GM12878 (cell line): ENCODE data around the gene GARIN3. TPM values are rescaled to one million over a fixed set of nuclear protein-coding genes. Genes with fewer than 3 reads are reported as not detected.

Source experiments
- ATAC-seq: fragments of 200-7000 bp; cut with Tn5 transposase; 3 replicates; pipeline ENCODE4 v1.9.1; 2020; ENCODE audit warnings: mild to moderate bottlenecking, moderate library complexity
- BruUV-seq: library from RNA; stranded (reverse); fragments of 400-500 nt; replicated peaks from 2 replicates; lab custom pipeline; 2021; lab: Mats Ljungman, UMichigan
- CTCF ChIA-PET: fragments of 300-600 bp; sonication (Branson Sonifier 250); formaldehyde crosslinking; extraction: SDS; loops from one replicate; lab custom pipeline; 2021; ENCODE audit warnings: inconsistent platforms; lab: Yijun Ruan, JAX
- POLR2A ChIA-PET: fragments of 350-600 bp; formaldehyde crosslinking; extraction: SDS; loops from one replicate; lab custom pipeline; 2021; ENCODE audit warnings: inconsistent platforms; lab: Charles Lee
- RAD21 ChIA-PET: fragments of 300-600 bp; sonication (Branson Sonifier 250); formaldehyde crosslinking; loops from one replicate; lab custom pipeline; 2023; ENCODE audit warnings: antibody characterized with exemption; ENCODE audit not compliant: unreplicated experiment; lab: Charles Lee
- SMC1A ChIA-PET: fragments of 300-600 bp; sonication (Branson Sonifier 250); formaldehyde crosslinking; loops from one replicate; lab custom pipeline; 2023; ENCODE audit not compliant: unreplicated experiment, uncharacterized antibody; lab: Charles Lee
- DNase-seq: peaks from one replicate; pipeline ENCODE4 v3.0.0-alpha.2; 2011; ENCODE audit warnings: low read depth, low spot score
- FAIRE-seq: peaks from 3 replicates; lab custom pipeline; 2011; peaks lifted over from hg19 to GRCh38; lab: Jason Lieb, UNC
- H2AFZ ChIP-seq: 2 replicates; pipeline ENCODE4 v1.6.0; 2011; ENCODE audit warnings: low read depth, low read length, control low read depth; ENCODE audit not compliant: control insufficient read depth
- H3K27ac ChIP-seq: 2 replicates; pipeline ENCODE4 v1.5.1; 2011; ENCODE audit warnings: control low read depth; ENCODE audit not compliant: control insufficient read depth, insufficient read depth
- H3K27me3 ChIP-seq, 2 experiments: replicated peaks in 1 of 2; 2 replicates each; pipeline versions ENCODE4 v1.6.0 to v1.6.1; 2011; ENCODE audit warnings: low read length in 1 of 2; ENCODE audit not compliant: control insufficient read depth in 2 of 2, insufficient read depth in 2 of 2
- H3K36me3 ChIP-seq, 2 experiments: 2 replicates each; pipeline ENCODE4 v1.5.1; 2011; ENCODE audit warnings: low read length in 1 of 2; ENCODE audit not compliant: control insufficient read depth in 2 of 2, insufficient read depth in 2 of 2
- H3K4me1 ChIP-seq: 2 replicates; pipeline ENCODE4 v1.6.1; 2011; ENCODE audit warnings: mild to moderate bottlenecking, low read length, moderate library complexity, mixed read lengths; ENCODE audit not compliant: control insufficient read depth, insufficient read depth
- H3K4me2 ChIP-seq: 2 replicates; pipeline ENCODE4 v1.6.0; 2011; ENCODE audit warnings: control low read depth; ENCODE audit not compliant: control insufficient read depth, insufficient read depth
- H3K4me3 ChIP-seq: fragments of 200-600 bp; sonication (generic); 2 replicates; pipeline ENCODE4 v1.5.1; 2016
- H3K79me2 ChIP-seq: 2 replicates; pipeline ENCODE4 v1.6.0; 2011; ENCODE audit warnings: low read length; ENCODE audit not compliant: control insufficient read depth, insufficient read depth
- H3K9ac ChIP-seq: 2 replicates; pipeline ENCODE4 v1.8.0; 2011; ENCODE audit warnings: low read length, control low read depth, mixed read lengths; ENCODE audit not compliant: control insufficient read depth, insufficient read depth
- H3K9me3 ChIP-seq: replicated peaks from 3 replicates; pipeline ENCODE4 v1.5.1; 2011; ENCODE audit warnings: mild to moderate bottlenecking, low read length; ENCODE audit not compliant: control insufficient read depth, insufficient read depth
- H4K20me1 ChIP-seq: 2 replicates; pipeline ENCODE4 v1.6.0; 2011; ENCODE audit not compliant: control insufficient read depth, insufficient read depth
- GATAD2B ChIP-seq: fragments of 450-650 bp; conservative IDR thresholded peaks from 2 replicates; pipeline ENCODE4 v1.6.1; 2017; ENCODE audit warnings: low read depth, mild to moderate bottlenecking, moderate library complexity
- LARP7 ChIP-seq: fragments of 450-650 bp; IDR thresholded peaks from 2 replicates; pipeline ENCODE4 v1.6.1; 2017; ENCODE audit warnings: mild to moderate bottlenecking
- NFXL1 ChIP-seq: fragments of 450-650 bp; IDR thresholded peaks from 2 replicates; pipeline ENCODE4 v1.6.1; 2017; ENCODE audit warnings: antibody characterized with exemption, mild to moderate bottlenecking, borderline replicate concordance
- SIX5 ChIP-seq: IDR thresholded peaks from 2 replicates; pipeline ENCODE4 v1.6.1; 2011; ENCODE audit warnings: mild to moderate bottlenecking, low read depth, low read length, moderate library complexity; ENCODE audit not compliant: severe bottlenecking
- TAF1 ChIP-seq: IDR thresholded peaks from 2 replicates; pipeline ENCODE4 v1.6.1; 2011; ENCODE audit warnings: mild to moderate bottlenecking, low read depth, low read length, borderline replicate concordance
- TCF12 ChIP-seq: IDR thresholded peaks from 2 replicates; pipeline ENCODE4 v1.6.1; 2011; ENCODE audit warnings: low read depth, mild to moderate bottlenecking, low read length
- USF1 ChIP-seq: IDR thresholded peaks from 2 replicates; pipeline ENCODE4 v1.6.1; 2011; ENCODE audit warnings: borderline replicate concordance, low read depth, mild to moderate bottlenecking, moderate library complexity, mixed read lengths, low read length; ENCODE audit not compliant: insufficient read depth; ENCODE audit errors: extremely low read length
- WGBS: methylation state at CpG from one replicate; pipeline ENCODE4 v1.1.6; 2016; ENCODE audit warnings: low lambda C conversion rate; ENCODE audit not compliant: insufficient replicate concordance, insufficient coverage; ENCODE audit errors: missing lambda C conversion rate; 5-methylcytosine and 5-hydroxymethylcytosine counted together
- in situ Hi-C: fragments of 300-500 bp; cut with MboI; formaldehyde crosslinking; loops from 9 replicates; pipeline ENCODE4 v1.14.3; 2018; ENCODE audit warnings: mixed read lengths
- intact Hi-C: fragments of 100-400 bp; cut with micrococcal nuclease; formaldehyde crosslinking; loops from one replicate; pipeline ENCODE4 v1.14.2; 2022; ENCODE audit not compliant: unreplicated experiment
- polyA plus RNA-seq, 11 experiments: library from polyadenylated mRNA; depleted of rRNA in 4 of 11; unstranded in 6 of 11; stranded (reverse) in 5 of 11; fragments of >200 nt; fragmentation: Nextera tagmentation in 4 of 11; fragmentation: Illumina TruSeq in 1 of 11; extraction: Ambion mirVana in 4 of 11; extraction: Trizol in 1 of 11; gene quantifications; 1 replicate in 1 of 11; 2 replicates in 10 of 11; pipeline versions ENCODE4 v1.2.1 to v1.2.3, GENCODE V29; 2011 to 2016; ENCODE audit warnings: inconsistent platforms in 2 of 11, missing spikeins in 2 of 11, low read depth in 1 of 11
- total RNA-seq, 4 experiments: library from RNA; depleted of rRNA in 3 of 4; stranded (reverse); fragments of >200 nt in 3 of 4; fragmentation: Illumina TruSeq in 1 of 4; extraction: Trizol in 1 of 4; gene quantifications; 2 replicates each; pipeline versions ENCODE4 v1.2.1 to v1.2.3, GENCODE V29; 2013 to 2021
- TF ChIP-seq, protein P1 (sequence below): fragments of 450-650 bp; conservative IDR thresholded peaks from 2 replicates; pipeline ENCODE4 v1.6.1; 2017; ENCODE audit warnings: mild to moderate bottlenecking, moderate library complexity

GARIN3 gene
- total and polyA plus RNA-seq, 10 of the 15 experiments (the other 5 are each of a cell fraction or from before 2014, with no cell fraction given) = 0.15 TPM; not detected in 9

DNA sequence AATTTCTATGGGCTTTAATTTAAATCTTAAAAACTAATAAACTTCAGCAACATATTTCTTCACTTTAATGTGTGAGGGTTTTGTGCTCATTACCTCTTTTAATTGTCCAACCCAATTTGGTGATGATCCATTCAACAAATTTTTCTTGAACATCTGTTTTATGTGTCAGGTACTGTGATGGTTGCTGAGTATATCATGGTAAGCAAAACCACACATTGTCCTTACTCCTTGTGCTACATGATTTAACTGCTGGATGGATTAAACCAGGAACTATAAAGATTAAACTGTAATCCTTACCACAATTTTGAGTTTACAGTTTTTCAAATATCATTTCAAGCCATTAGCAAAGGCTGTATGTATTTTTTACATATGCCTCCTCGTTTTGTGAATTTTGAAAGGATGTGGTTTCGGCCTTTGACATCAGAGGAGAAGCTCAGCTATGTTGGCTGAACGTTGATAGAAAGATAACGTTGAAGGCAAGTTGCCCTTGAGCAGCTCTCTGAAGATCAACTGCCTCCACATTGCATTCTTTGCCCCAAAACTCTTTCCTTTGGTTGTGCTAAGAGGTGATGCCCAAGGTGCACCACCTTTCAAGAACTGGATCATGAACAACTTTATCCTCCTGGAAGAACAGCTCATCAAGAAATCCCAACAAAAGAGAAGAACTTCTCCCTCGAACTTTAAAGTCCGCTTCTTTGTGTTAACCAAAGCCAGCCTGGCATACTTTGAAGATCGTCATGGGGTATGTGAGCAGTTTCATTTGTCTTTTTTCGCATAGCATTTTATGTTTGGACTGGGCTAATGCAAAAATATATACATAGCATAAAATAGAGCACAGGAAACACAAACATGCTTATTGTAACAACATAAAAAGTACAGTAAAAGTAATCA lies 14.6 kb upstream of the GARIN3 start, which contains the start of gene ITK:
ITK (plus strand) TSS at position 467 of the 891 bp plus-strand sequence; CDS start at position 605, 138 bp downstream.
- no peaks in the 10 kb centered on the region for H3K27me3 ChIP-seq
- SMC1A ChIA-PET = interaction anchor here (1.2 to 1.8 kb wide), 6 partner anchors 9 to 73 kb away, joined by 3 to 5 read pairs (median 3); no protein-coding TSS in a partner anchor
- H3K27ac ChIP-seq = no peak within 1 kb of the TSS
- POLR2A ChIA-PET = no interaction called here
- no peak within 1 kb of the TSS for H3K4me3 ChIP-seq
- 57% methylated on average over 8 of the region's 8 CpGs for WGBS
- in situ Hi-C loops (no loop called here), intact Hi-C loops (no loop called here)
- no peak for ATAC-seq
- TF ChIP-seq, protein P1, sequence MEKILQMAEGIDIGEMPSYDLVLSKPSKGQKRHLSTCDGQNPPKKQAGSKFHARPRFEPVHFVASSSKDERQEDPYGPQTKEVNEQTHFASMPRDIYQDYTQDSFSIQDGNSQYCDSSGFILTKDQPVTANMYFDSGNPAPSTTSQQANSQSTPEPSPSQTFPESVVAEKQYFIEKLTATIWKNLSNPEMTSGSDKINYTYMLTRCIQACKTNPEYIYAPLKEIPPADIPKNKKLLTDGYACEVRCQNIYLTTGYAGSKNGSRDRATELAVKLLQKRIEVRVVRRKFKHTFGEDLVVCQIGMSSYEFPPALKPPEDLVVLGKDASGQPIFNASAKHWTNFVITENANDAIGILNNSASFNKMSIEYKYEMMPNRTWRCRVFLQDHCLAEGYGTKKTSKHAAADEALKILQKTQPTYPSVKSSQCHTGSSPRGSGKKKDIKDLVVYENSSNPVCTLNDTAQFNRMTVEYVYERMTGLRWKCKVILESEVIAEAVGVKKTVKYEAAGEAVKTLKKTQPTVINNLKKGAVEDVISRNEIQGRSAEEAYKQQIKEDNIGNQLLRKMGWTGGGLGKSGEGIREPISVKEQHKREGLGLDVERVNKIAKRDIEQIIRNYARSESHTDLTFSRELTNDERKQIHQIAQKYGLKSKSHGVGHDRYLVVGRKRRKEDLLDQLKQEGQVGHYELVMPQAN = no peak
- TF ChIP-seq NFXL1 = no peak
- no peak for TF ChIP-seq SIX5
- no peak for TF ChIP-seq LARP7
- TF ChIP-seq TCF12 = no peak
- TF ChIP-seq GATAD2B = no peak
- no peak for TF ChIP-seq USF1
- TF ChIP-seq TAF1 = no peak
- TF ChIP-seq, all 136 proteins: peak for 0
- no peaks in the 10 kb centered on the region for H3K9me3 ChIP-seq
- no peaks in the 10 kb centered on the region for H3K79me2 ChIP-seq
- H4K20me1 ChIP-seq = no peaks in the 10 kb centered on the region
- FAIRE-seq (no peak), DNase-seq (no peak)
- RAD21 ChIA-PET = no interaction called here
- H3K4me2 ChIP-seq = no peak within 1 kb of the TSS
- no TSS peak for BruUV-seq
- no peaks in the 10 kb centered on the region for H3K4me1 ChIP-seq
- H3K36me3 ChIP-seq = no peaks in the 10 kb centered on the region
- no peak within 1 kb of the TSS for H2AFZ ChIP-seq
- CTCF ChIA-PET = interaction anchor here (1.3 kb wide), 1 partner anchor 31 kb away, joined by 5 read pairs; no protein-coding TSS in a partner anchor
- H3K9ac ChIP-seq = no peak within 1 kb of the TSS
